NCI-H187 treated with DMSO at 0.1 percent for 48 hours (cell line): ENCODE measurements around the gene SSC4D.
"Not testable (repeated sequence)": the region's sequence is repeated elsewhere in the genome, so short reads cannot be mapped to it uniquely, and the experiment has no call there.

ENCODE experiments used
- DNase-seq: peaks from one replicate; lab custom pipeline; 2025; lab: John Stamatoyannopoulos, UW

SSC4D gene

GRCh38 chr7:76409537-76409936 lies at the start of gene SSC4D:
Gene SSC4D (minus strand): TSS chr7:76409697. CDS start chr7:76404439, 5,258 bp downstream.
- DNase-seq, result no peak

DNA sequence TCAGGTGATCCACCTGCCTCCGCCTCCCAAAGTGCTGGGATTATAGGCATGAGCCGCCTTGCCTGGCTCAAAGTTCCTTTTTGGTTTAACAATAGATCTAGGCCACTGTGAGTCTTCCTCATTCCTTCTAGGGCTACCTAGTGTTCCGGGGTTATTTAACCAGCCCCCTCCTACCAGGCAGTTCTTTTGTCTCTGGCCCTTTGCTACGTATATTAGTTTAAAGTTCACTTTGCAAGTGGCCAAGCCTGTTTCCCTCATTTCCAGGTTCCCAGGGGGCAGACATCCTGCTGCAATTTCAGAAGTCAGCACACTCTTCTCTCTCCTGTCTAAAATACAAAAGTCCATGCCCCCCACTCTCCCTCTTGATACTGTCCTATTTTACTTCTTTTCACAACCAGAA lies 49.0 kb upstream of the SSC4D start:
- DNase-seq, result not testable (repeated sequence)

- not testable (repeated sequence) for DNase-seq
Observed at GRCh38 chr7:76457017-76457416, 47.5 kb upstream of the SSC4D start.

DNA sequence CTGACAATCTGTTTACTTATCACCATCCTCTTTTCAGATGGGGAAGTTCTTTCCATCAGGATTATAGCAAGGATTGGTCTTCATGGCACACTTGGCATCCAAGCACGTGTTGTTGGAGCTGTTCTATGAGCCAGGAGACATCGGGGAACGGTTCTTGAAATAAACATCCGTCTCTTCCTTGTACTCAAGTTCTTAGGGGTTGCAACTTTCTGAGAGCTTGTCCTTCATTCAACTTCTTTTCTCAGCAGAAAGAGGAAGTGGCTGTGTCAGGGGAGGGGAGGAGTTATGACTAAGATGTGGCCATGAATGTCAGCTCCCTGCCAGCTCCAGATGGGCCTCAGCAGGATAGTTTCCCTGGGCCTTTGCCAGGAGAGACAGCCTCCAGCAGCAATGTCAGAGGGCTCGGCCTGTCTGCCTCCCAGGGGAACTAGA lies 36.1 kb upstream of the SSC4D start:
- DNase-seq, result not testable (repeated sequence)

DNA sequence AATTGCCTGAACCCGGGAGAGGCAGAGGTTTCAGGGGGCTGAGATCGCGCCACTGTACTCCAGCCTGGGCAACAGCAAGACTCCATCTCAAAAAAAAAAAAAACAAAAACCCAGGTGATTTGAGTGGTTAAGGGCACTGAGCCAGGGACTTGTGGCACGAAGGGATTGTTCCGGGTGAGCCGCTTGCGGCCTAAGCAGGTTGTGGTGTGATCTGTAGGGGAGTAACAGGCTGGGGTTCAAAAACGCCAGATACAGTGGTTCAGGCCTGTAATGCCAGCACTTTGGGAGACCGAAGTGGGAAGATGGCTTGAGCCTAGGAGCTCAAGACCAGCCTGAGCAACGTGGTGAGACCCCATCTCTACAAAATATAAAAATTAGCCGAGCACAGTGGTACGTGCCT lies 34.3 kb upstream of the SSC4D start:
- not testable (repeated sequence) for DNase-seq

- not testable (repeated sequence) for DNase-seq
Observed at GRCh38 chr7:76442664-76443446, 33.4 kb upstream of the SSC4D start.

GRCh38 chr7:76441792-76442191 lies 32.3 kb upstream of the SSC4D start:
- DNase-seq, result not testable (repeated sequence)

DNA sequence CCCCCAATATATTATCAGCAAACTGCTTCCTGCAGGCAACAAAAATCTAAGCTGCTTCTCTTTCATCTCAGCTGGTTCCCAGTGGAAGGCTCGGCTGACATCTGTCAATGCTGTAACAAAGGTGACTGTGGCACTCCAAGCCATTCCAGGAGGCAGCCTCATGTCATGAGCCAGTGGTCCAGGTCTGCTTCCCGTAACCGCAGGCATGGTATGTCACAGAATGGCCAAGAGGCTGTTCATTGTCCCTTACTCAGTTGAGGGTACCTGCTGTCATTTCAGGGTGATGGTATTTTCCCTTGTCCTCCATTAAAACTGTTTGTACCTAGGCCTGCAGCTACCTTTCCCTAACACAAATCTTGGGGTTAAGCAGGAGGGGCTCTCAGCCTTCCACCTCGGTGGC lies 30.9 kb upstream of the SSC4D start:
- not testable (repeated sequence) for DNase-seq

GRCh38 chr7:76439120-76439888 lies 29.8 kb upstream of the SSC4D start:
- DNase-seq, result not testable (repeated sequence)

DNA sequence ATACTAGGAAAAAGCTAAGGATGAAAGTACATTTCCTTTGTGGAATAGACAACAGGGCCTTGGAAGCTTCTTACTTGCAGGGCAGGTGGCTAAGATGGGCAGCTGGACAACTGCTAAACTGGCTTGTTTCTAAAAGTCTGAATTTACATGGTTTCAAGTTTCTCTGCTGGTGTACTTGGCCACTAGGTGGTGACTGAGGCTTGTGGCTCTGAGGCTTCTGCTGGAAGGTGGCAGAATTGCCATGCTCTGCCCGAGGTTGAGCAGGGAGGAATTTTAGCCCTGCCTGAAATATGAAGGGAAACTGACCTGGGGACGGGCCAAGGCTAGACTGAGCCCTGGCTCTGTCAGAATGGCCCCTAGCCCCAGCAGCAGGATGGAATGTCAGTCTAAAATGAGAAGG lies 28.4 kb upstream of the SSC4D start:
- DNase-seq, result peak; percentile 30

- DNase-seq, result no peak
Observed at GRCh38 chr7:76430836-76431235, 21.3 kb upstream of the SSC4D start.

DNA sequence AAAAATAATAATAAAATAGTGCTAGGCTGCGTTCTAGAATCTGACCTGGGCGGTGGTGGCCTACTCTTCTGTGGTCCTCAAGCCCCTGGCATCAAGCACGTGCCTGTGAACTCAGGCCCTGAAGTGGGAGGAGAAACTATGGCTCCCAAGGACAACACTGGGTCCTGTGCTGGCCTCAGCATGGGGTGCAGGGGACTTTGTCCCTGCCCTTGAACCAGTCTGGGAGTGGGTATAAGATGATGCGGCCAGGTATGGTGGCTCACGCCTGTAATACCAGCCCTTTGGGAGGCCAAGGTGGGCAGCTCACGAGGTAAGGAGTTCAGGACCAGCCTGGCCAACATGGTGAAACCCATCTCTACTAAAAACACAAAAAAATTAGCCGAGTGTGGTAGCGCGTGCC lies 20.7 kb upstream of the SSC4D start:
- no peak for DNase-seq

GRCh38 chr7:76428868-76429805 lies 19.6 kb upstream of the SSC4D start:
- DNase-seq, result no peak

- no peak for DNase-seq
Observed at GRCh38 chr7:76428149-76428823, 18.8 kb upstream of the SSC4D start.

- DNase-seq, result no peak
Observed at GRCh38 chr7:76427635-76428034, 18.1 kb upstream of the SSC4D start.

DNA sequence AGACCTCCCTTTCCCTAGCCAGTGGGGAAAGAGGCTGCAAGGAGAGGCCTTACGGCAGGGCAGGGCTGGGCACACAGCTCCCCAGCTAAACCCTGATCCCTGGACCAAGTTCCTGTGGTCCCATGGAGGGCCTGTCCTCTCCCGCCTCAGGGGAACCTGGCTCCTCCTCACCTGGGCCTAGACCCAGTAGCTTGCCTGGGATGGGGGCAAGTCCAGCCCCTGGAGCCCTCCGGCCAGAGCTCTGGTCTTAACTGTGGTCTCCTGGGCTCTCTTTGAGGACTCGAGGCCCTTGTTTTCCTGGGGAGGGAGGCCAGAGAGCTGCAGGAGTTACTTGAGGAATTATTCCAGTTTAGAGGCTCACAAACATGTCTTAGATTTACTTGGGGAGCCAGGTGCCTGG lies 16.7 kb upstream of the SSC4D start:
- no peak for DNase-seq

GRCh38 chr7:76425558-76425957 lies 16.1 kb upstream of the SSC4D start:
- not testable (repeated sequence) for DNase-seq

- no peak for DNase-seq
Observed at GRCh38 chr7:76425156-76425555, 15.7 kb upstream of the SSC4D start.

GRCh38 chr7:76424413-76425111 lies 15.1 kb upstream of the SSC4D start, which contains the start of gene ZP3:
Gene ZP3 (plus strand): TSS chr7:76424950. CDS start chr7:76424965, 15 bp downstream.
- DNase-seq, result no peak

DNA sequence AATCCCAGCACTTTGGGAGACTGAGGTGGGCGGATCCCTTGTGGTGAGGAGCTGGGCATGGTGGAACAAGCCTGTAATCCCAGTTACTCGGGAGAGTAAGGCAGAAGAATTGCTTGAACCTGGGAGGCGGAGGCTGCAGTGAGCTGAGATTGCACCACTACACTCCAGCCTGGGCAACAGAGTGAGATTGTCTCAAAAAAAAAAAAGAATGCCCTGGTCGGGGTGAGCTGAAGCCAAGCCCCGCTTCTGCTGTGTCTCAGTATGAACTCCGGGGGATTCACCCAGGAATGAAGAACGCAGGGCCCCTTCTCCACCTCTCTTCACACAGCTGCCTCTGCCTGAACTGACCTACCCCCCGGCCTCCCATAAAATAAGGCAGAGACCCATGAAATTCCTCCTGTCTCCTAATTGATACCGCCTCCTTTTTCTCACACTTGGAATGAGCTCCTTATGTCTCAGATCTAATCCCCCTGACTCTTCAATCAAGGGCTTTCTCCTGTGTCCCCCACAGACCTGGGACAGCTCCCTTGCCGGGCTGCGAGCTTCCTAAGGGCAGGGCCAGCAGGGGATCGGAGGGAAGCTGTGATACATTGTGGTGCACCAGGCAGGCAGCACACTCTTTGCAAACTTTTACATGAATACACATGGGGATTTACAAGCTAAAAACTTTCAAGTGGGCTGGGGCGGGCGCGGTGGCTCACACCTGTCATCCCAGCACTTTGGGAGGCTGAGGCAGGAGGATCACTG lies 14.3 kb upstream of the SSC4D start:
- no peak for DNase-seq
